Mucosa of stomach (tissue), 1 donor: ENCODE results near the gene COL27A1.

Source experiments
- H3K27me3 ChIP-seq: one replicate; pipeline ENCODE4 v1.7.0; 2013; ENCODE audit warnings: mild to moderate bottlenecking, low read length; ENCODE audit not compliant: control insufficient read depth, insufficient read depth
- H3K36me3 ChIP-seq: one replicate; pipeline ENCODE4 v1.7.0; 2013; ENCODE audit warnings: low read length; ENCODE audit not compliant: control insufficient read depth, insufficient read depth
- H3K4me1 ChIP-seq: one replicate; pipeline ENCODE4 v1.7.0; 2013; ENCODE audit warnings: mild to moderate bottlenecking, low read length; ENCODE audit not compliant: control insufficient read depth, insufficient read depth
- H3K4me3 ChIP-seq: one replicate; pipeline ENCODE4 v1.7.0; 2013; ENCODE audit warnings: low read length
- H3K9ac ChIP-seq: one replicate; pipeline ENCODE4 v1.7.0; 2013; ENCODE audit warnings: mild to moderate bottlenecking, low read length, moderate library complexity
- H3K9me3 ChIP-seq: one replicate; pipeline ENCODE4 v1.7.0; 2013; ENCODE audit warnings: mild to moderate bottlenecking, low read length, moderate library complexity; ENCODE audit not compliant: control insufficient read depth
- donor health status: Pancreatic carcinoma.

Gene COL27A1

GRCh38 chr9:114307899-114308267 is 152.5 kb downstream of the COL27A1 start:
- H3K9ac ChIP-seq: no peak overlapping the region
- no peaks in the 10 kb centered on the region for H3K27me3 ChIP-seq
- H3K4me1 ChIP-seq: no peaks in the 10 kb centered on the region
- H3K9me3 ChIP-seq: no peaks in the 10 kb centered on the region
- H3K4me3 ChIP-seq: no peak overlapping the region
- H3K36me3 ChIP-seq: no peaks in the 10 kb centered on the region

- Histone ChIP-seq H3K9me3 (no peaks in the 10 kb centered on the region), H3K27me3 (no peaks in the 10 kb centered on the region), H3K4me1 (no peaks in the 10 kb centered on the region), H3K36me3 (no peaks in the 10 kb centered on the region), H3K4me3 (no peak overlapping the region), H3K9ac (no peak overlapping the region)
These were observed 153.1 kb downstream of the COL27A1 start for GRCh38 chr9:114308361-114308950.

- Histone ChIP-seq H3K4me3 (no peak overlapping the region), H3K36me3 (no peaks in the 10 kb centered on the region), H3K4me1 (no peaks in the 10 kb centered on the region), H3K9ac (no peak overlapping the region), H3K27me3 (no peaks in the 10 kb centered on the region), H3K9me3 (no peaks in the 10 kb centered on the region)
These were observed 153.8 kb downstream of the COL27A1 start for GRCh38 chr9:114309096-114309495.

GRCh38 chr9:114310471-114311450 is 155.4 kb downstream of the COL27A1 start:
- no peaks in the 10 kb centered on the region for H3K9me3 ChIP-seq

DNA sequence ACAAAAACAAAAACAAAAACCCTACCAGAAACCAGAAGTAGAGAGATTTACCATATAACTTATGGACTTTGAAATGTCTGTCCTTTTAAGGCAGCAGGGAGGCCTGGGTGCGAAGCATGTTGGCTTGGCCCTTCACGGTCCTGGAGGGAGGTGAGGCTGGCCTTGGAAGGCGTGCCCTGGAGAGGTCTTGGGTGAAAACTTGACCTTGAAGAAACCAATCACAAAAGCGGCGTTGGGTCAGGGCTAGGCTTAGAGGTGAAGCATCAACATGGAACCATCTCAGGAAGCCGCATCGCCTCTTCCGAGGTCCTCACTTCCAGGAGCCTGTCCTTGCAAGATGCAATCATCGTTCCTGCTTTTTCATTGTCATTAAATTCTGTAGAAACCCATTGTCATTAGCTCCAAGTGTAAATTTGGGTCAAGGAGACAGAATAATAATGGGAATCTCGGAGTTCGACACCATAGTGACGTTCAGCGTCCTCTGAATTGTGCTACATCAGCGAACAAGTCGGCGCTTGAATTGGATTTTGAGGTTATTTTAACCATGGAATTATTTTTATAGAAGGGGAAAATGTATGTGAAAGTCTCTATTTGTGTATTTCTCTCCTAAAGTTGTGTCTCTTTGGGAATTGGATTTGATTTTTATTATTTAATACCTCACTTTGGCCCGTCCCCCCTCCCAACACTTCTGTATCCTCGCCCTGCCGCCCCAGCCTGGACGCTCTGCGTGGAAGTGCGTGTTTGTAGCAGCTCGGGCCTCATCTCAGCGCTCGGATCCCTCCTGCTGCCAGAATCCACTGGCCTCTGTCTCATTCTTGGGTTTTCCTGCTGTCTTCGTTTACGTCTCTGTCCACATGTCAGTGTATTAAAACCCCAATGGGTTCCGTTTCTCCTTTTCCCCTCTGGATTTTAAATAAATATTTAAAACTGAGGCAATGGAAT is 156.5 kb downstream of the COL27A1 start:
- no peak overlapping the region for H3K9ac ChIP-seq
- H3K27me3 ChIP-seq: no peaks in the 10 kb centered on the region
- no peak overlapping the region for H3K4me3 ChIP-seq
- peaks cover 8% of the 10 kb centered on the region for H3K4me1 ChIP-seq
- H3K9me3 ChIP-seq: no peaks in the 10 kb centered on the region
- no peaks in the 10 kb centered on the region for H3K36me3 ChIP-seq

More at GRCh38 chr9:114310471-114311450, 155.4 kb downstream of the COL27A1 start:
- H3K27me3 ChIP-seq: no peaks in the 10 kb centered on the region
- no peak overlapping the region for H3K4me3 ChIP-seq
- no peaks in the 10 kb centered on the region for H3K36me3 ChIP-seq
- no peak overlapping the region for H3K9ac ChIP-seq
- H3K4me1 ChIP-seq: peaks cover 8% of the 10 kb centered on the region

- Histone ChIP-seq H3K27me3 (no peaks in the 10 kb centered on the region), H3K4me1 (peaks cover 8% of the 10 kb centered on the region), H3K9ac (no peak overlapping the region), H3K4me3 (no peak overlapping the region), H3K9me3 (no peaks in the 10 kb centered on the region), H3K36me3 (no peaks in the 10 kb centered on the region)
These were observed 157.2 kb downstream of the COL27A1 start for GRCh38 chr9:114312513-114312875.

- Histone ChIP-seq H3K27me3 (no peaks in the 10 kb centered on the region), H3K4me1 (peaks cover 8% of the 10 kb centered on the region), H3K36me3 (no peaks in the 10 kb centered on the region), H3K4me3 (no peak overlapping the region), H3K9me3 (no peaks in the 10 kb centered on the region), H3K9ac (no peak overlapping the region)
These were observed 157.8 kb downstream of the COL27A1 start for GRCh38 chr9:114313186-114313585.

DNA sequence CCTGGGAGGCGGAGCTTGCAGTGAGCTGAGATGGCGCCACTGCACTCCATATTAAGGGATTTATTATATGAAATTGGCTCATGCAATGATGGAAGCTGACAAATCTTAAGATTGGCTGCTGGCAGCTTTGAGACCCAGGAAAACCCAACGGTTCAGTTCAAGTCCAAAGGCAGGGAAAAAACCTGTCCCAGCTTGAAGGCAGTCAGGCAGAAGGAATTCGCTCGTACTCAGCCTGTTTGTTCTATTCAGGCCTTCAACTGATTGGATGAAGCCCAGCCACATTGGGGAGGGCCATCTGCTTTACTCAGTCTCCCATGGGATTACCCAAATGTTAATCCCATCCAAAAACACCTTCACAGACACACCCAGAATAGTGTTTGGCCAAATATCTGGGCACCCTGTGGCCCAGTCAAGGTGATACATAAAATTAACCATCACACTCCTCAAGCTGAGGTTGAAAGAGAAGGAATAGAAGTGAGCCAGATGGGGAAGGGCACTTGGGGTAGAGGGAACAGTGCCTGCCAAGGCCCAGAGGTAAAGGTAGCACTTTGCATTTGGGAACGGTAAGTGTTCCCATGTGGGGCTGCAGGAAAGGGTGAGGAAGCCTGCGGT is 159.0 kb downstream of the COL27A1 start:
- Histone ChIP-seq H3K9ac (no peak overlapping the region), H3K4me1 (peaks cover 8% of the 10 kb centered on the region), H3K27me3 (no peaks in the 10 kb centered on the region), H3K36me3 (no peaks in the 10 kb centered on the region), H3K4me3 (no peak overlapping the region), H3K9me3 (no peaks in the 10 kb centered on the region)

DNA sequence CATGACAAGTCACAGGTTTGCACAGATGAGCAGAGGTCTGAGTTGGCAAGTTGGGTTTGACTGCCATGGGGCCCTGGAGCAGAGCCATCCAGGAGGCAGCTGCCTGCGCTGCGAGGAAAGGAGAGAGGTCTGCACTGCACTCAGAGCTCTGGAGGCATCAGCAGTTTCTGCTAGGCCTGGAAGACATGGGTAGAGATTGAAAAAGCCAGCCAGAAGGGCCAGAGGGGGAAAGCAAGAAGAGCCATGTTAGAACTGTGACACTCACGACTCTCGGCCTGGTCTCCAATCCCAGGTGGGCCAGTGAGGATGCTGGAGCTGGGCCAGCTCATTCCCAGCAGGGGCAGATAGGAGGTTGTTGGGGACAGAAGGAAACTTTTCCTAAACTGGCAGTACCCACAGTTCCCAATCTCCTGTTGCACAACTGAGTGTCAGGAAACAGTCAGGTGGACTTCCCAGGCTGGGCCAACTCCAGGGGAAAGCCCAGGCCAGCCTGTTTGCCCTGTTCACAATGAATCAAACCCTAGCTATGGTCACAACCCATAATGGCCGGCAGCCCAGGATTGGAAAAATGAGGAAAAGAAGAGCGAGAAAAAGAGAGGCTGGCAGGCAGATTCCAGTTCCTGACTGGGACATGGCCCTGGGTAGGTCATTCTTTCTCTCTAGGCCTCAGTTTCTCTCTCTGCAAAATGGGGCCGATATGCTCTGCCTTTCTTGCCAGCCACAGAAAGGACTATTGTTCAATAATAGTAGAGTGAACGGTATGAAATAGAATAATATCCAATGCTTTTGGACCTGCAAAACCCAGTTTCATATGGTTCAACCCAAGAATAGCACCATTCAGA is 159.8 kb downstream of the COL27A1 start:
- H3K4me3 ChIP-seq: no peak overlapping the region
- no peaks in the 10 kb centered on the region for H3K27me3 ChIP-seq
- peaks cover 8% of the 10 kb centered on the region for H3K4me1 ChIP-seq
- no peak overlapping the region for H3K9ac ChIP-seq
- H3K9me3 ChIP-seq: no peaks in the 10 kb centered on the region
- no peaks in the 10 kb centered on the region for H3K36me3 ChIP-seq

DNA sequence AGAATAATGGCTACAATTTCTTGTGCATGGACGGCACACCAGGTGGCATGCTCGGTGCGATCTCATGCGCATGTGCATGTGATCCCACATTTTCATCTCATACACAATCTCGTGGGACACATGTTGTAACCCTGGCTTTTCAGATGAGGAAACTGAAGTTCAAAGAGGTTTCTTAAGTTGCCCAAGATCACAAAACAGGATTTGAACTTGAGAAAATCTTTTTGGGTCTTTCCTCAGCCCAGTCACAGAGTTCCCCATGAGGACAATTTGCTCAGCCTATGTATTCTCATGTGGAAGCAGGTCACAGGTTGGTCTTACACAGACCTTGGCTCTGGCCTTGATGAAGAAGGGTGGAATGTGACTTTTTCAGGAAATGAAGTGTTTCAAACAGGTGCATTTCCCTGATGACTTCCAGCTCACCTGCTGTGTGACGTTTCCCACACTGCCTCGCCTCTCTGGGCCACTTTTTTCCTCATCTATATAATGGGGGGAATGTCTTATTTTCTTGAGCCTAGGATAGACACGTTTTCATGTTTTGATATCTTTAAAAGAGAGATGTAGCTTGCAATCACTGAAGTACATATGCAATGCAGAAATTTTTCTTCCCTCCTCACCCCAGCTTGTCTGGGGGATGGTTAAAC is 160.5 kb downstream of the COL27A1 start:
- Histone ChIP-seq H3K9me3 (no peaks in the 10 kb centered on the region), H3K27me3 (no peaks in the 10 kb centered on the region), H3K4me3 (no peak overlapping the region), H3K4me1 (peaks cover 8% of the 10 kb centered on the region), H3K36me3 (no peaks in the 10 kb centered on the region), H3K9ac (no peak overlapping the region)
